ENCODE data around the gene GUCY1B1. TPM values are rescaled to one million over a fixed set of nuclear protein-coding genes. Genes with fewer than 3 reads are reported as not detected.

The GUCY1B1 gene
- total and polyA plus RNA-seq, 7 donors, result 2.7 to 7.7 (median 3.8) TPM

- no peak for DNase-seq
- H3K4me1 ChIP-seq, result no peaks in the 10 kb centered on the region
- no peaks in the 10 kb centered on the region for H3K36me3 ChIP-seq (ENCODE audit: insufficient read depth in 1 of 2, low read depth in 1 of 2)
- no peaks in the 10 kb centered on the region for H3K27me3 ChIP-seq (ENCODE audit: insufficient read depth in 3 of 3, low read length in 2 of 3)
- no peaks in the 10 kb centered on the region for H3K9me3 ChIP-seq
- intact Hi-C loops (cut with DNase I), result no loop called here
- H3K4me3 ChIP-seq, result no peak overlapping the region
- no peak overlapping the region for H3K27ac ChIP-seq
- ATAC-seq, result no peak
- 72 to 85% (median 72%) methylated on average over 1 of the region's 1 CpG for WGBS, 3 donors
- no peak for TF ChIP-seq CTCF (IDR thresholded peaks at IDR 0.05)
Observed at GRCh38 chr4:155780775-155781174, 22.0 kb downstream of the GUCY1B1 start.

- no peaks in the 10 kb centered on the region for H3K4me1 ChIP-seq
- H3K27ac ChIP-seq, result no peak overlapping the region
- no peak for TF ChIP-seq CTCF (IDR thresholded peaks at IDR 0.05)
- ATAC-seq (no peak), DNase-seq (no peak)
- no peaks in the 10 kb centered on the region for H3K36me3 ChIP-seq (ENCODE audit: insufficient read depth in 1 of 2, low read depth in 1 of 2)
- intact Hi-C loops (cut with DNase I), result no loop called here
- no peak overlapping the region for H3K4me3 ChIP-seq
- 94 to 97% (median 94%) methylated on average over 4 of the region's 4 CpGs for WGBS, 3 donors
- no peaks in the 10 kb centered on the region for H3K27me3 ChIP-seq (ENCODE audit: insufficient read depth in 3 of 3, low read length in 2 of 3)
- no peaks in the 10 kb centered on the region for H3K9me3 ChIP-seq
Observed at GRCh38 chr4:155781249-155781831, 22.5 kb downstream of the GUCY1B1 start.

- intact Hi-C loops (cut with DNase I), result no loop called here
- 48 to 55% (median 52%) methylated on average over 1 of the region's 1 CpG for WGBS, 3 donors
Observed at GRCh38 chr4:155784637-155785036, 25.8 kb downstream of the GUCY1B1 start.

GRCh38 chr4:155785828-155786227 lies 27.0 kb downstream of the GUCY1B1 start:
- H3K4me3 ChIP-seq, result no peak overlapping the region
- no peak overlapping the region for H3K27ac ChIP-seq
- ATAC-seq (no peak), DNase-seq (no peak)
- no peaks in the 10 kb centered on the region for H3K27me3 ChIP-seq (ENCODE audit: insufficient read depth in 3 of 3, low read length in 2 of 3)
- TF ChIP-seq CTCF (IDR thresholded peaks at IDR 0.05), result no peak
- intact Hi-C loops (cut with DNase I), result loop anchor here in 1 of 2 donors (2.0 kb wide), 1 partner anchor 343 kb away; no protein-coding TSS in a partner anchor
- H3K9me3 ChIP-seq, result no peaks in the 10 kb centered on the region
- H3K4me1 ChIP-seq, result no peaks in the 10 kb centered on the region
- no peaks in the 10 kb centered on the region for H3K36me3 ChIP-seq (ENCODE audit: insufficient read depth in 1 of 2, low read depth in 1 of 2)
- 73 to 87% (median 74%) methylated on average over 1 of the region's 1 CpG for WGBS, 3 donors

More at GRCh38 chr4:155784637-155785036, 25.8 kb downstream of the GUCY1B1 start:
- no peak overlapping the region for H3K27ac ChIP-seq
- no peaks in the 10 kb centered on the region for H3K36me3 ChIP-seq (ENCODE audit: insufficient read depth in 1 of 2, low read depth in 1 of 2)
- no peaks in the 10 kb centered on the region for H3K9me3 ChIP-seq
- no peak overlapping the region for H3K4me3 ChIP-seq
- DNase-seq (no peak), ATAC-seq (no peak)
- no peaks in the 10 kb centered on the region for H3K4me1 ChIP-seq
- TF ChIP-seq CTCF (IDR thresholded peaks at IDR 0.05), result no peak
- no peaks in the 10 kb centered on the region for H3K27me3 ChIP-seq (ENCODE audit: insufficient read depth in 3 of 3, low read length in 2 of 3)
